K562 (cell line): ENCODE measurements around the gene HDAC1. TPM values are rescaled to one million over a fixed set of nuclear protein-coding genes. Genes with fewer than 3 reads are reported as not detected.

Source experiments
- ATAC-seq: fragments of 200-7000 bp; cut with Tn5 transposase; 3 replicates; pipeline ENCODE4 v1.9.1; 2020; ENCODE audit warnings: moderate library complexity
- BruUV-seq: library from RNA; stranded (reverse); fragments of 400-500 nt; replicated peaks from 2 replicates; lab custom pipeline; 2021; lab: Mats Ljungman, UMichigan
- CTCF ChIA-PET: fragments of 300-600 bp; formaldehyde crosslinking; extraction: SDS; loops from one replicate; lab custom pipeline; 2021; ENCODE audit warnings: low intra/inter-chr PET ratio; lab: Yijun Ruan, JAX
- POLR2A ChIA-PET: fragments of 300-600, 350-650 bp; sonication (Branson Sonifier 250); formaldehyde crosslinking; extraction: SDS; loops from one replicate; lab custom pipeline; 2021; ENCODE audit warnings: antibody characterized with exemption, inconsistent platforms; lab: Yijun Ruan, JAX
- DNase-seq, 4 experiments: peaks; one replicate each; pipeline versions ENCODE4 v3.0.0 to v3.0.0-alpha.2; 2011 to 2018; ENCODE audit warnings: low spot score in 3 of 4, mixed read lengths in 3 of 4; ENCODE audit errors: extremely low read depth in 1 of 4
- FAIRE-seq: peaks from 2 replicates; lab custom pipeline; 2011; peaks lifted over from hg19 to GRCh38; lab: Jason Lieb, UNC
- H2AFZ ChIP-seq: 2 replicates; pipeline ENCODE4 v1.6.0; 2011; ENCODE audit warnings: low read depth, low read length, control low read depth, inconsistent platforms
- H3K27ac ChIP-seq: fragments of 200-600 bp; 3 replicates; pipeline ENCODE4 v1.8.0; 2011; ENCODE audit warnings: low read depth, mild to moderate bottlenecking, control low read depth, inconsistent platforms, low read length, moderate library complexity, mixed read lengths; ENCODE audit errors: extremely low read depth
- H3K27me3 ChIP-seq, 2 experiments: fragments of 300-600 bp in 1 of 2; 2 replicates in 1 of 2; 3 replicates in 1 of 2; pipeline versions ENCODE4 v1.6.0 to v1.8.0; 2011; ENCODE audit warnings: inconsistent platforms in 2 of 2, low read length in 2 of 2, mild to moderate bottlenecking in 1 of 2, mixed read lengths in 1 of 2, moderate library complexity in 1 of 2; ENCODE audit not compliant: control insufficient read depth in 2 of 2, insufficient read depth in 2 of 2
- H3K36me3 ChIP-seq: fragments of 300-600 bp; 3 replicates; pipeline ENCODE4 v1.8.0; 2011; ENCODE audit warnings: mild to moderate bottlenecking, low read length, inconsistent platforms; ENCODE audit not compliant: control insufficient read depth, insufficient read depth
- H3K4me1 ChIP-seq, 2 experiments: fragments of 200-600 bp in 1 of 2; replicated peaks in 1 of 2; 2 replicates in 1 of 2; 3 replicates in 1 of 2; pipeline versions ENCODE4 v1.5.1 to v1.8.0; 2011; ENCODE audit warnings: inconsistent platforms in 2 of 2, low read length in 2 of 2, mild to moderate bottlenecking in 1 of 2, mixed read lengths in 1 of 2, moderate library complexity in 1 of 2; ENCODE audit not compliant: control insufficient read depth in 2 of 2, insufficient read depth in 2 of 2
- H3K4me2 ChIP-seq: 2 replicates; pipeline ENCODE4 v1.6.1; 2011; ENCODE audit warnings: low read length, control low read depth, inconsistent platforms, mixed read lengths; ENCODE audit not compliant: insufficient read depth
- H3K4me3 ChIP-seq: fragments of 200-600 bp; sonication (generic), shearing (Covaris generic); 2 replicates; pipeline ENCODE4 v1.5.1; 2016; ENCODE audit warnings: control low read depth, inconsistent platforms
- H3K79me2 ChIP-seq: fragments of 200-600 bp; 3 replicates; pipeline ENCODE4 v1.8.0; 2011; ENCODE audit warnings: low read length, inconsistent platforms; ENCODE audit not compliant: control insufficient read depth, insufficient read depth
- H3K9ac ChIP-seq, 2 experiments: 2 replicates each; pipeline versions ENCODE4 v1.6.0 to v1.6.1; 2011; ENCODE audit warnings: low read depth in 2 of 2, low read length in 2 of 2, control low read depth in 1 of 2, inconsistent platforms in 1 of 2, mild to moderate bottlenecking in 1 of 2, mixed read lengths in 1 of 2; ENCODE audit not compliant: insufficient read depth in 1 of 2
- H3K9me1 ChIP-seq: one replicate; pipeline ENCODE4 v1.6.0; 2011; ENCODE audit warnings: inconsistent platforms, mild to moderate bottlenecking, low read length, moderate library complexity; ENCODE audit not compliant: control insufficient read depth, insufficient read depth
- H3K9me3 ChIP-seq: replicated peaks from 2 replicates; pipeline ENCODE4 v1.5.1; 2011; ENCODE audit warnings: low read depth, low read length, inconsistent platforms; ENCODE audit not compliant: control insufficient read depth, insufficient read depth
- H4K20me1 ChIP-seq: replicated peaks from 2 replicates; pipeline ENCODE4 v1.6.1; 2011; ENCODE audit warnings: low read length, inconsistent platforms, mixed read lengths; ENCODE audit not compliant: control insufficient read depth, insufficient read depth
- BMI1 ChIP-seq: fragments of 150-350 bp; IDR thresholded peaks from 2 replicates; pipeline ENCODE4 v1.6.1; 2014; ENCODE audit warnings: low read length
- EWSR1 ChIP-seq: fragments of 450-650 bp; IDR thresholded peaks from 2 replicates; pipeline ENCODE4 v1.6.1; 2018; ENCODE audit warnings: borderline replicate concordance, mild to moderate bottlenecking, low read depth, moderate library complexity; ENCODE audit not compliant: partially characterized antibody
- IRF2 ChIP-seq: sonication (generic); formaldehyde crosslinking; IDR thresholded peaks from 2 replicates; pipeline ENCODE4 v1.8.1; 2022; ENCODE audit warnings: mild to moderate bottlenecking, missing genetic modification reagents
- PML ChIP-seq: IDR thresholded peaks from 2 replicates; pipeline ENCODE4 v1.6.1; 2012; ENCODE audit warnings: low read length, inconsistent platforms
- POLR2A ChIP-seq: fragments of 450-650 bp; conservative IDR thresholded peaks from 2 replicates; pipeline ENCODE4 v1.6.1; 2016
- POLR2AphosphoS2 ChIP-seq: IDR thresholded peaks from 2 replicates; pipeline ENCODE4 v1.6.1; 2012; ENCODE audit warnings: low read length, improper control_type of control experiment
- POLR2AphosphoS5 ChIP-seq: IDR thresholded peaks from 2 replicates; pipeline ENCODE4 v1.6.1; 2011; ENCODE audit warnings: mild to moderate bottlenecking, low read depth, low read length, moderate library complexity; ENCODE audit not compliant: control insufficient read depth, insufficient read depth
- SUPT5H ChIP-seq: fragments of 450-650 bp; IDR thresholded peaks from 2 replicates; pipeline ENCODE4 v1.6.1; 2016
- ZBED1 ChIP-seq: IDR thresholded peaks from 2 replicates; pipeline ENCODE4 v1.6.1; 2014
- ZC3H4 ChIP-seq: sonication (generic); formaldehyde crosslinking; IDR thresholded peaks from 2 replicates; pipeline ENCODE4 v1.9.0; 2021; ENCODE audit warnings: missing genetic modification reagents, borderline replicate concordance
- WGBS: fragments of 100-300 bp; shearing (Covaris generic); methylation state at CpG from one replicate; pipeline ENCODE4 v1.1.6; 2016; ENCODE audit warnings: low coverage, mixed read lengths; ENCODE audit not compliant: insufficient coverage; ENCODE audit errors: missing lambda C conversion rate; 5-methylcytosine and 5-hydroxymethylcytosine counted together
- in situ Hi-C: fragments of 300-500 bp; cut with MboI; formaldehyde crosslinking; loops from 4 replicates; pipeline ENCODE4 v1.15.0; 2018; ENCODE audit warnings: inconsistent platforms, mixed read lengths
- intact Hi-C: fragments of 100-400 bp; cut with micrococcal nuclease; formaldehyde crosslinking; loops from 2 replicates; pipeline ENCODE4 v1.14.2; 2022
- polyA plus RNA-seq, 8 experiments: library from polyadenylated mRNA; depleted of rRNA in 4 of 8; stranded (reverse) in 5 of 8; unstranded in 3 of 8; fragments of >200 nt; fragmentation: Nextera tagmentation in 2 of 8; fragmentation: Illumina TruSeq in 1 of 8; extraction: Ambion mirVana in 2 of 8; extraction: Trizol in 1 of 8; gene quantifications; 2 replicates each; pipeline versions ENCODE4 v1.2.1 to v1.2.3, GENCODE V29; 2011 to 2014; ENCODE audit warnings: inconsistent platforms in 1 of 8, missing spikeins in 1 of 8
- total RNA-seq, 7 experiments: library from RNA; depleted of rRNA in 6 of 7; stranded (reverse); fragments of >200 nt in 6 of 7; fragmentation: Illumina TruSeq in 2 of 7; extraction: Trizol in 2 of 7; gene quantifications; 2 replicates each; pipeline versions ENCODE4 v1.2.1 to v1.2.3, GENCODE V29; 2011 to 2021; ENCODE audit warnings: low replicate concordance in 1 of 7
- TF ChIP-seq, protein P1 (sequence below), 2 experiments: IDR thresholded peaks; 2 replicates each; pipeline ENCODE4 v1.6.1; 2011; ENCODE audit warnings: borderline replicate concordance in 1 of 2, control low read depth in 1 of 2, low read depth in 1 of 2, low read length in 1 of 2, mild to moderate bottlenecking in 1 of 2, mixed read lengths in 1 of 2, moderate library complexity in 1 of 2; ENCODE audit not compliant: insufficient read depth in 1 of 2, insufficient read length in 1 of 2, poor library complexity in 1 of 2, severe bottlenecking in 1 of 2; ENCODE audit errors: extremely low read depth in 1 of 2
- TF ChIP-seq, protein P2 (sequence below): sonication (generic); formaldehyde crosslinking; IDR thresholded peaks from 2 replicates; pipeline ENCODE4 v1.8.0; 2023; ENCODE audit warnings: mild to moderate bottlenecking, missing genetic modification reagents
- TF ChIP-seq, protein P3 (sequence below): conservative IDR thresholded peaks from 2 replicates; pipeline ENCODE4 v1.6.1; 2011; ENCODE audit warnings: low read depth, mild to moderate bottlenecking, low read length; ENCODE audit not compliant: control insufficient read depth
- TF ChIP-seq, protein P4 (sequence below): fragments of 250-450 bp; sonication (Bioruptor Pico); IDR thresholded peaks from 2 replicates; pipeline ENCODE4 v1.8.0; 2021; ENCODE audit warnings: moderate library complexity, mild to moderate bottlenecking, inconsistent platforms

HDAC1 gene
- total and polyA plus RNA-seq, 9 of the 15 experiments (the other 6 are each of a cell fraction or from before 2014, with no cell fraction given) = 169 to 384 (median 193) TPM

DNA sequence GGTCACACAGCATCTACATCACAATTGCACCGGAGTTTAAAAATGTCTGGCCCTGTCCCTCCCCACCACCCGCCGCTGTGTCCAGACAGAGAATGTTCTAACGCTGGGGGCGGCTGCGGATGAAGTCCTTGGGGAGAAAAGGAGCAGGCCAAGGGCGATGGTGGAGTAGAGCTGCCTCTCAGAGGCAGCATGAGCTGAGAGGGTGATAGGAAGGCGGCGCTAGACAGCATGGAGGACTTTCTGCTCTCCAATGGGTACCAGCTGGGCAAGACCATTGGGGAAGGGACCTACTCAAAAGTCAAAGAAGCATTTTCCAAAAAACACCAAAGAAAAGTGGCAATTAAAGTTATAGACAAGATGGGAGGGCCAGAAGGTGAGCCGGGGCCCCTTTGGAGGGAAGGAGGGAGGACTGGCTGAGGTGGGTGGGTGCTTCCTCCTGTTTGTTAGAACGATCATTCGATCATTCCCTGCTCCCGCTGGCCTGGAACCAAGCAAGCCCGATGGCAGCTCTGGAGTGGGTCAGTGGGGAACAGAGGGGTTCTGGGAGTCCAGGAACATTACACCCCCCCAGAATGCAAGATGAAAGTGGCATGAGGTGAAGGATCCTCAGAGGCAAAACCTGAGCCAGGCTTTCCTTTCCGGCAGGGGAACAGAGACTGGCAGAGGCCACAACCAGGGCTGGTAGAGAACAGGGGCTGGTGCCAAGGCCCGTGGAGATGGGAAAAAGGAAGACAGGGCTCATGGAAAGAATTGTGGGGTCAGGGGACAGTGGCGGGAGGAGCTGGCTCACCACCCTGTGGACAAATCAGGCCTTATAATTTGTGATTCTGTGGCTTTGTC, 70.8 kb downstream of the HDAC1 start, which contains the start of the genes FAM229A and TSSK3:
FAM229A (minus strand) TSS at position 12 of the 840 bp plus-strand sequence. CDS start 394 bp downstream, outside the sequence.
TSSK3 (plus strand) TSS at position 66 of the 840 bp plus-strand sequence; CDS start at position 229, 163 bp downstream.
- H3K36me3 ChIP-seq = peaks cover 63% of the 10 kb centered on the region
- 0 out of 4 replicates have a peak within 1 kb of the TSS, but pooled peaks of 1 of the 2 experiments have one; percentile 10 for H3K9ac ChIP-seq
- no peaks in the 10 kb centered on the region for H3K9me3 ChIP-seq
- no peak within 1 kb of the TSS for H3K4me2 ChIP-seq
- H4K20me1 ChIP-seq = no peaks in the 10 kb centered on the region
- H3K27ac ChIP-seq = no peak within 1 kb of the TSS
- H3K27me3 ChIP-seq = no peaks in the 10 kb centered on the region
- peaks cover 0 to 4% of the 10 kb centered on the region in 2 experiments; a peak in 1 of 5 replicates for H3K4me1 ChIP-seq
- 87% methylated on average over 16 of the region's 17 CpGs for WGBS
- no peak for DNase-seq
- ChIA-PET CTCF (no interaction called here), POLR2A (interaction anchor here (1.0 to 3.2 kb wide), 7 partner anchors 9 to 32 kb away, joined by 3 to 16 read pairs (median 8); partner anchors contain the start of genes BSDC1 and MARCKSL1)
- no peak within 1 kb of the TSS for H3K4me3 ChIP-seq
- no peaks in the 10 kb centered on the region for H3K79me2 ChIP-seq
- no peaks in the 10 kb centered on the region for H3K9me1 ChIP-seq
- in situ Hi-C loops (no loop called here), intact Hi-C loops (no loop called here)
- no peak; the same call in 2 of the 3 replicates for ATAC-seq
- no peak for FAIRE-seq
- no TSS peak for BruUV-seq
- H2AFZ ChIP-seq = no peak within 1 kb of the TSS
- peak; percentile 28; the same call in 1 of the 2 replicates for TF ChIP-seq POLR2AphosphoS5
- 0 out of 2 replicates have a peak, but pooled peaks have one; percentile 31 for TF ChIP-seq PML
- TF ChIP-seq IRF2 (CRISPR knock-in tag) = no peak
- TF ChIP-seq, protein P1, sequence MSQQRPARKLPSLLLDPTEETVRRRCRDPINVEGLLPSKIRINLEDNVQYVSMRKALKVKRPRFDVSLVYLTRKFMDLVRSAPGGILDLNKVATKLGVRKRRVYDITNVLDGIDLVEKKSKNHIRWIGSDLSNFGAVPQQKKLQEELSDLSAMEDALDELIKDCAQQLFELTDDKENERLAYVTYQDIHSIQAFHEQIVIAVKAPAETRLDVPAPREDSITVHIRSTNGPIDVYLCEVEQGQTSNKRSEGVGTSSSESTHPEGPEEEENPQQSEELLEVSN (IDR thresholded peaks at IDR 0.05; ENCODE audit: borderline replicate concordance in 1 of 2, extremely low read depth in 1 of 2, insufficient read depth in 1 of 2, insufficient read length in 1 of 2, low read depth in 1 of 2, low read length in 1 of 2, poor library complexity in 1 of 2, severe bottlenecking in 1 of 2) = no peak
- TF ChIP-seq SUPT5H = peak; percentile 41; the same call in 1 of the 2 replicates
- peak; percentile 48; the same call in 1 of the 2 replicates for TF ChIP-seq POLR2A
- TF ChIP-seq, protein P2, sequence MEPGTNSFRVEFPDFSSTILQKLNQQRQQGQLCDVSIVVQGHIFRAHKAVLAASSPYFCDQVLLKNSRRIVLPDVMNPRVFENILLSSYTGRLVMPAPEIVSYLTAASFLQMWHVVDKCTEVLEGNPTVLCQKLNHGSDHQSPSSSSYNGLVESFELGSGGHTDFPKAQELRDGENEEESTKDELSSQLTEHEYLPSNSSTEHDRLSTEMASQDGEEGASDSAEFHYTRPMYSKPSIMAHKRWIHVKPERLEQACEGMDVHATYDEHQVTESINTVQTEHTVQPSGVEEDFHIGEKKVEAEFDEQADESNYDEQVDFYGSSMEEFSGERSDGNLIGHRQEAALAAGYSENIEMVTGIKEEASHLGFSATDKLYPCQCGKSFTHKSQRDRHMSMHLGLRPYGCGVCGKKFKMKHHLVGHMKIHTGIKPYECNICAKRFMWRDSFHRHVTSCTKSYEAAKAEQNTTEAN = no peak
- no peak for TF ChIP-seq ZC3H4 (CRISPR knock-in tag)
- TF ChIP-seq ZBED1 = peak; percentile 60; the same call in 1 of the 2 replicates
- TF ChIP-seq EWSR1 = no peak
- no peak for TF ChIP-seq BMI1
- TF ChIP-seq POLR2AphosphoS2 = 0 out of 2 replicates have a peak, but pooled peaks have one; percentile 44
- TF ChIP-seq, protein P3, sequence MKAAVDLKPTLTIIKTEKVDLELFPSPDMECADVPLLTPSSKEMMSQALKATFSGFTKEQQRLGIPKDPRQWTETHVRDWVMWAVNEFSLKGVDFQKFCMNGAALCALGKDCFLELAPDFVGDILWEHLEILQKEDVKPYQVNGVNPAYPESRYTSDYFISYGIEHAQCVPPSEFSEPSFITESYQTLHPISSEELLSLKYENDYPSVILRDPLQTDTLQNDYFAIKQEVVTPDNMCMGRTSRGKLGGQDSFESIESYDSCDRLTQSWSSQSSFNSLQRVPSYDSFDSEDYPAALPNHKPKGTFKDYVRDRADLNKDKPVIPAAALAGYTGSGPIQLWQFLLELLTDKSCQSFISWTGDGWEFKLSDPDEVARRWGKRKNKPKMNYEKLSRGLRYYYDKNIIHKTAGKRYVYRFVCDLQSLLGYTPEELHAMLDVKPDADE = no peak
- TF ChIP-seq, protein P4, sequence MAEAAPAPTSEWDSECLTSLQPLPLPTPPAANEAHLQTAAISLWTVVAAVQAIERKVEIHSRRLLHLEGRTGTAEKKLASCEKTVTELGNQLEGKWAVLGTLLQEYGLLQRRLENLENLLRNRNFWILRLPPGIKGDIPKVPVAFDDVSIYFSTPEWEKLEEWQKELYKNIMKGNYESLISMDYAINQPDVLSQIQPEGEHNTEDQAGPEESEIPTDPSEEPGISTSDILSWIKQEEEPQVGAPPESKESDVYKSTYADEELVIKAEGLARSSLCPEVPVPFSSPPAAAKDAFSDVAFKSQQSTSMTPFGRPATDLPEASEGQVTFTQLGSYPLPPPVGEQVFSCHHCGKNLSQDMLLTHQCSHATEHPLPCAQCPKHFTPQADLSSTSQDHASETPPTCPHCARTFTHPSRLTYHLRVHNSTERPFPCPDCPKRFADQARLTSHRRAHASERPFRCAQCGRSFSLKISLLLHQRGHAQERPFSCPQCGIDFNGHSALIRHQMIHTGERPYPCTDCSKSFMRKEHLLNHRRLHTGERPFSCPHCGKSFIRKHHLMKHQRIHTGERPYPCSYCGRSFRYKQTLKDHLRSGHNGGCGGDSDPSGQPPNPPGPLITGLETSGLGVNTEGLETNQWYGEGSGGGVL (CRISPR knock-in tag) = no peak
